ENCODE data around the gene MREG.
"Not testable (repeated sequence)": the region's sequence is repeated elsewhere in the genome, so short reads cannot be mapped to it uniquely, and the experiment has no call there.

Gene MREG

GRCh38 chr2:216021768-216022565 is 8.6 kb upstream of the MREG start:
- no peak for DNase-seq (ENCODE audit: low read depth in 3 of 3)

DNA sequence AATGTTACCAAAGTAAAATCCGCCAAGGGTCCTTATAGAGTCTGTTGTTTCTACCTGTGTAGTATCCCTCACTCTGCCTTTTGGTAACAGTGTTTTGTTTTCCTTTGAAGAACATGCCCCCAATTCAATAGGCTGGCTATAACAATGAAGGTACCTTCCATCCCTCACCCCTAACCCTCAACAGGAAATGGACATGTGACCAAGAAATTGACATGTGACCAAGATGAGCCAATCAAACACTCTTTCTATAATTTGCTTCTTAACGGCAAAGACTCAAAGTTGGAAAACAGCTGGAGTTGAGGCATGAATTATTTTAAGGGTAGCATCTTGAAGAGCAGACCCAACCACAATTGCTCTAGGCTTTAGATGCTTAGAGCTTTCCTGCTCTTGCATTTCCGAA is 5.4 kb upstream of the MREG start:
- no peak for DNase-seq (ENCODE audit: low read depth in 3 of 3)

DNA sequence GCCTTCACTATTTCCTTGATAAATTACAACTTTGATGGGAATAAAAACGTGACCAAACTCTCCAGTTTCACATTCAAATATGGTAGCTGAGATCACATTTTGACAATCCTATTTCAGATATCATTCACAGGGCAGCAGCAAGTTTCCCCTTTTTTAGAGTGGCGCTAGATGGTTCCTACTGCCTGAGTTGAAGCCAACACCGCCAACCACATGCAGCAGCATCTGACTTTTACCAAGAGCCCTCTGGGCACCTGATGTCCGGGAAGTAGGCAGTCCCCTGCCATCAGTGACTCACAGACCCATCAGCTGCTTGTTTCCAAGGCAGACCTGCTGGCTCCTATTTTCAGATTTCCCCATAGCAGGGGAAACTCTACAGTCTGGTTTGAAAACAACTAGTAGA is 4.0 kb upstream of the MREG start:
- no peak for DNase-seq (ENCODE audit: low read depth in 3 of 3)

- no peak for DNase-seq (ENCODE audit: low read depth in 3 of 3)
Measured at GRCh38 chr2:216016581-216016980, 3.2 kb upstream of the MREG start.

DNA sequence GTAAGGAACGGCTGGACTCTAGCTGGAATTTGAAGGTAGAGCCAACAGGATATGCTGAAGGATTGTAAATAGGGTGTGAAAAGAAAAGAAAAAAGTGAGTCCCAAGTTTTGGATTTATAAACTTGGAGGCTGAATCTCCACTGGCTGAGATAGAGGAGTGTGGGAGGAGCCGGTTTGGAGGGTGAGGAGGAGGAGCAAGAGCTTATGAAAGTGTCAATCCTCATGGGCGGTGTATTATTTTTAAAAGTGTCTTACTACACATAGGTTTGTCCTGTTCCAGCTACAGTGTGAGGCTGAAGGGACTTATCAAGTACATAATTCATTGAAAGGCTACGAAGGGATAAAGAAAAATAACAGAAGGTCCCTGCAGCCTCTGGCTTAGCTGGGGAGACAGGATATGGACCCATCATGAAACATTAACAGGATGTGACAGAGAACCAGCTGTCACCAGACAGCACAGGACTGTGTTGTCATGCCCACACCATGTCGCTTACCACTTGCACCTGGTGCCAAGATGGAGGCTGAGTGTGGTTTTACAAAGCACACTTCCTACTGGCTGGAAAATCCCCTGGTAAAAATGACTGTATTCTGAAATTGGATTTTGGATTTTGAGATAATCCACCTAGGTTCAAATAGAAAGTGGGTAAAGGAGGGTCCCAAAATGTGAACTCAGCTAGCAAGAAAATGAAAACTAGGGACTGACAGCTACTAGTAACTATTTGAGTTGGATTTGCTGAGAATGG is 2.5 kb upstream of the MREG start:
- peak in 2 of 3 donors; percentile 38 to 47 for DNase-seq (ENCODE audit: low read depth in 3 of 3)

DNA sequence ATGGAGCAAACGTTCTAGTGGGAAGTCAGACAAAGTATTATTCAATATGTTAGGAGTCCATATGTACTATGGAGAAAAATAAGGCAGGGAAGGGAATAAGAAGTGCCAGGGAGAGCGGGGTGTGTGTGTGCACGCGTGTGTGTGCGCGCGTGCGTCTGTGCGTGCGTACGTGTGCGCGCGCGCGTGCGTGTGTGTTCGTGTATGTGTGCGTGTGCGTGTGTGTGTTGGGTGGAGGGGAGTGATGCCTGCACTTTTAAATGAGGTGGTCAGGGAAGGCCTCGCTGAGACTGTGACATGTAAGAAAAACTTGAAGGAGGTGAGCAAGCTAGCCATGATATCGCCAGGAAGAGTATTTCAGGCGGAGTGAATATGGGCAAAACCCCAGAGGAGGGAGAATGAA is 1.6 kb upstream of the MREG start:
- no peak for DNase-seq (ENCODE audit: low read depth in 3 of 3)

GRCh38 chr2:216014006-216014405 is 655 bp upstream of the MREG start:
- no peak for DNase-seq (ENCODE audit: low read depth in 3 of 3)

DNA sequence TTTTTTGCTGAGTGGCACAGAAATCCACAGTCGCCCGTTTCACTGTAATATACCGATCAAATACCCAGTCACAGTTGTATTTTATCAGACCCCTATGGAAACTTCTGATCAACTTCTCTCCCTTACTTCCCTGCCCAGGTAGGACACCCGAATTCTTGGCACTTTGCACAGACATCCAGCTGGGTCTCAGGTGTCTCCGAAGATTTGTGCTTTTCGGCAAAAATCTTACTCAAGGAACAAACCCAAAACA is 596 bp downstream of the MREG start:
- DNase-seq (ENCODE audit: low read depth in 3 of 3) = no peak

GRCh38 chr2:216012133-216012829 is 1.1 kb downstream of the MREG start:
- no peak for DNase-seq (ENCODE audit: low read depth in 3 of 3)

- not testable (repeated sequence) for DNase-seq (ENCODE audit: low read depth in 3 of 3)
Measured at GRCh38 chr2:216009215-216009614, 4.1 kb downstream of the MREG start.

GRCh38 chr2:216008387-216008786 is 5.0 kb downstream of the MREG start:
- no peak for DNase-seq (ENCODE audit: low read depth in 3 of 3)

DNA sequence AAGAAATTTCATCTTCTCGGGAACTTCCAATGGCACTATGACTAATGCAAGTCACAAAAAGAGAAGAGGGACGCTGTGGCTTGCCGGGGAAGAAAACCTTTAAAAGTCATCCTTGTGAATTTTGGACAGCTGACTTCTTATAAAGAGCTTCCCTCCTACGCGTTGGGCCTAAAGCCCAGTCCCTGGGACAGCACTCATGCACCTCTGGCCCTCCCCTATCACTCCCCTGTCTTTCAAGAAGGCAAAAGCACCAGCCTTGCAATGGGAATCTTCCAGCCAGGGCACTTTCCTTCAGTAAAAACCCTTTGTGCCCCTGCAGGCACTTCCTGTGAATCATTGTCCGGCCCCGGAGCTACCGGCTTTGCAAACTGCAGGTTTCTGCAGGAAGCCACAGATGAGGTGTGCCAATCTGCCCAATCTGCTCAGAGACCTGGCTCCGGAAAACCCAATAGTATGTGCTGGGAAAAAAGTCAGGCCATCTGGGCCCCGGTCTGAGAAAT is 7.1 kb downstream of the MREG start:
- peak in 1 of 3 donors; percentile 35 for DNase-seq (ENCODE audit: low read depth in 3 of 3)

DNA sequence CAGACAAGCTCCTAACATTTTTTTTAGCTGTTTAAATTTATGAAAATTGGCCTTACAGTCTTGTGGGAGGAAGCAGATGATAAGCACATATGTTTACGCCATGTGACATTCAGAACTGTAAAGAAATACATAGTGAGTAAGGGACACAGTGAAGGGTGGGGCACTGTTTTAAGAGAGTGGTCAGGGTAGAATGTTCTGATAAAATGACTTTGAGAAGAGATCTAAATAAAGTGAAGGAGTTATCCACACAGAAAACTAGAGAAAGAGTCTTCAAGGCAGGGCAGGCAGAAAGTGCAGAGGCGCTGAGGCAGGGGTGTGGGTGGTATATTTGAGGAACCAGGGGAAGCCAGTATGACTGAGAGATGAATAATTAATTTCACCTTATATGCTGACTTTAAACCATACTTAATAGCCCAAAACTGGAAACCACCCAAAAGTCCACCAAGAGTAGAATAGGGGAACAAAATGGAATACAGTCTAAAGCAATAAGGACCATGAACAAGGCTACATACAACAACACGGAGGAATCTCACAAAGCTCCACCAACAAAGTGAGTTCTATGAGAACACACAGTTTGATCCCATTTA is 8.6 kb downstream of the MREG start:
- DNase-seq (ENCODE audit: low read depth in 3 of 3) = no peak

DNA sequence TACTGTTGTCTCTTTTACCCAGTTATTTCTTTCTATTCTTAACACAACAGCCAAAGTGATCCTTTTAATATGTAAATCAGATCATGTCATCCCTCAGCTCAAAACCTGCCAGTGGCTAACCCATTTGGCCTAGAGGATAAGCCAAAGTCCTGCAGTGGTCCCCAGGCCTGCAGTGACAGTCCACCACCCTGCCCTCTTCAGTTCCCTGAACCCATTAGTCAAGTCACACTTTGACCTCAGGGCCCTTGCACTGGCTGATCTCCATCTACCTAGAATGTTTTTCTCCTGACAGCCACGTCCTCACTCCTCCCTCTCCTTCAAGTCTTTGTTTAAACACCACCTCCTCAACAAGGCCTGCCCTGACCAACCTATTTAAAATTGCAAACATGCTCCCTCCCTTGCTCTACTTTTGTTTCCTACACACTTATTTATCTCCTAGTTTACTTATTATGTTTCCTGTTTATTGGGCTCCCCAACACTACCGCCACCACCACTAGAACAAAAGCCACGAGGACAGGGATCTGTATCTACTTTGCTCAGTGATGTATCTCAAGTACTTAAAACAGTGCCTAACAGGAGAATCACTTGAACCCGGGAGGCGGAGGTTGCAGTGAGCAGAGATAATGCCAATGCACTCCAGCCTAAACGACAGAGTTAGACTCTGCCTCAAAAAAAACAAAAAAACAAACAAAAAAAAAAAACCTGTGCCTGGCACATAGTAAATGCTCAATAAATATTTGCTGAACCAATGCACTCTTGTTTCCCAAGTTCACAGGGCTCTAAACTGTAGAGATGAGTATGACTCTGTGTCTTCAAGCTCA is 9.3 kb downstream of the MREG start:
- no peak for DNase-seq (ENCODE audit: low read depth in 3 of 3)

DNA sequence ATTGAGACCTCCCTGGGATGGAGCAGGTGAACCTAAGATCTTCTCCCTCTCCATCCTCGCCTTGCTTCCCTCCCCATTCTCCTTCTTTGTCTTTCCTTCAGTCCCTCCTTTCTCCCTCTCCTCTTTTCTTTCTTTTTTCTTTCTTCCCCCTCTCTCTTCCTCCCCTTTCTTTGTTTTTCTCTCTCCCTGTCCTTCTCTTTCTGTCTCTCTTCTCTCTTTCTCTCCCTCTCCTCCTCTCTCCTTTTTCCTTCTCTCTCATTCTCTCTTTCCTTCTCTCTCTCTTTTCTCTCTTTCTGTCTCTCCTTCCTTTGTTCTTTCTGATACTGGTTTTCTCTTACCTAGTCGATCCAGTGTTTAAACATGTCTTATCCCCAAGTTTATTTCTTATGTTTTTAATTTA is 10.7 kb downstream of the MREG start:
- no peak for DNase-seq (ENCODE audit: low read depth in 3 of 3)

GRCh38 chr2:216002101-216002678 is 11.2 kb downstream of the MREG start:
- no peak for DNase-seq (ENCODE audit: low read depth in 3 of 3)

DNA sequence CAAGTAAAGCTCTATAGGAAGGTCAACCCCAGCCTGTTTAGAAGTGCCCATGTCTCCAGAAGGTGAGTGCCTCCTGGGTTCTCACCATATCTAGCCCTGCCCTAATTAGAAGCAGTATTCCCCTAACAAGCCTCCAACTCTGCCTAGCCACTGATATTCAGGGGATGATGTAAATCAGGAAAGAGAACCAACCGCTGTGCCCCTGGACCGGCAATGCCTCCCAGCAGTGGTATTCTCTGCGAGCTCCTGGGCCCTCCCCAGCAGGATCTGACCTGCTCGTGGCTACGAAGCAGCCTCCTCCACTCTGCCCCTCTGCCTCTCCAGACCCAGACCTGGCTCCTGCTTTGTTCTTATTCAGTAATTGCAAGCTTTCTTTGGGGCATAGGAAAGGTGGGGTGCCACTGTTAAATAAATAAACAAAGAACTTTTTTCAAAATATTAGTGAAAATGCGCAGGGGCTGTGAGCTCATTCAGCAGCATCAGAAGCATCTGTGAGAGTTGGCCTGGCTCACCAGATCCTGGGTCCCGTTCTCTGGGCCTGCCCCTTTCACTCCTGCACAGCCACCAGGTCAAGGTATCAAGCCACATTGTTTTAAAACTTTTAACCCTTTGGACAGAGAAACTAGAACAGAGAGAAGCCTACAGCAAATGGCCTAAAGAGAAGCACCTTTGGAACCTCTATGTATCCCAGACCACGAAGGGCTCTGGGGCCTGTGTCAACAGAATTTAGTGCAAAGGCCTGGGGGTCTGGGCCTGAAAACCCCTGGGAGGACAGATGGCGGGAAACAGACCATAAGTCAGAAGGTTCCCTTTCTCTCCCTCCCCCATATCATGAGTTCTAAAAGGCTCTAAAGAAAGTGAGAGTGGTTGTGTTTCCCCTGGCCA is 11.9 kb downstream of the MREG start:
- no peak for DNase-seq (ENCODE audit: low read depth in 3 of 3)

- no peak for DNase-seq (ENCODE audit: low read depth in 3 of 3)
Measured at GRCh38 chr2:215998636-215999035, 14.7 kb downstream of the MREG start.

- DNase-seq (ENCODE audit: low read depth in 3 of 3) = no peak
Measured at GRCh38 chr2:215997219-215997618, 16.1 kb downstream of the MREG start.

GRCh38 chr2:215994911-215995310 is 18.4 kb downstream of the MREG start:
- no peak for DNase-seq (ENCODE audit: low read depth in 3 of 3)

Data from stimulated activated CD4-positive, alpha-beta T cell treated with anti-CD3 and anti-CD28 coated beads, TNF-alpha, amount 100 ng/mL, for 48 hours (primary cell).